ENCODE data around the gene IHH.

Gene IHH

GRCh38 chr2:219081096-219081495 lies 20.4 kb upstream of the IHH start:
- Histone ChIP-seq H4K8ac (ENCODE audit: low read depth, low read length) (no peak overlapping the region), H3K36me3 (ENCODE audit: control insufficient read depth, insufficient read depth, low read length) (no peaks in the 10 kb centered on the region), H2BK5ac (ENCODE audit: low read length) (no peak overlapping the region), H3K56ac (ENCODE audit: low read length) (no peak overlapping the region), H3K79me2 (ENCODE audit: control insufficient read depth, insufficient read depth, low read length) (no peaks in the 10 kb centered on the region), H3K18ac (ENCODE audit: low read length) (no peak overlapping the region), H3K27ac (ENCODE audit: low read depth, low read length) (no peak overlapping the region), H3K4ac (ENCODE audit: low read depth, low read length) (no peak overlapping the region), H3K4me3 (ENCODE audit: low read length) (no peak overlapping the region), H3K23ac (ENCODE audit: low read length) (no peak overlapping the region), H4K5ac (ENCODE audit: low read length) (no peak overlapping the region), H2BK15ac (replicated peaks; ENCODE audit: low read depth) (no peak overlapping the region), H3K27me3 (ENCODE audit: insufficient read depth, low read length, poor library complexity) (no peaks in the 10 kb centered on the region), H3K79me1 (ENCODE audit: low read length) (no peaks in the 10 kb centered on the region), H3K9ac (ENCODE audit: low read length) (no peak overlapping the region), H2AK5ac (ENCODE audit: low read length) (no peak overlapping the region), H3K4me2 (ENCODE audit: low read length) (no peak overlapping the region), H3K4me1 (ENCODE audit: control insufficient read depth, low read depth, low read length) (peaks cover 2% of the 10 kb centered on the region), H2BK120ac (ENCODE audit: low read depth, low read length) (no peak overlapping the region)
- no CpG with 5 or more reads among the region's 7 CpGs for WGBS (ENCODE audit: extremely low coverage, insufficient coverage, low lambda C conversion rate)
- DNase-seq: peak; percentile 29

GRCh38 chr2:219079417-219079816 lies 18.7 kb upstream of the IHH start:
- Histone ChIP-seq H3K27me3 (ENCODE audit: insufficient read depth, low read length, poor library complexity) (no peaks in the 10 kb centered on the region), H3K36me3 (ENCODE audit: control insufficient read depth, insufficient read depth, low read length) (no peaks in the 10 kb centered on the region), H3K23ac (ENCODE audit: low read length) (no peak overlapping the region), H3K4me2 (ENCODE audit: low read length) (no peak overlapping the region), H2BK120ac (ENCODE audit: low read depth, low read length) (no peak overlapping the region), H3K9ac (ENCODE audit: low read length) (no peak overlapping the region), H3K27ac (ENCODE audit: low read depth, low read length) (no peak overlapping the region), H3K4me1 (ENCODE audit: control insufficient read depth, low read depth, low read length) (peaks cover 2% of the 10 kb centered on the region), H3K79me1 (ENCODE audit: low read length) (no peaks in the 10 kb centered on the region), H3K79me2 (ENCODE audit: control insufficient read depth, insufficient read depth, low read length) (no peaks in the 10 kb centered on the region), H4K8ac (ENCODE audit: low read depth, low read length) (no peak overlapping the region), H2BK15ac (replicated peaks; ENCODE audit: low read depth) (no peak overlapping the region), H3K56ac (ENCODE audit: low read length) (no peak overlapping the region), H3K4me3 (ENCODE audit: low read length) (no peak overlapping the region), H2BK5ac (ENCODE audit: low read length) (no peak overlapping the region), H3K4ac (ENCODE audit: low read depth, low read length) (no peak overlapping the region), H3K18ac (ENCODE audit: low read length) (no peak overlapping the region), H2AK5ac (ENCODE audit: low read length) (no peak overlapping the region), H4K5ac (ENCODE audit: low read length) (no peak overlapping the region)
- WGBS (ENCODE audit: extremely low coverage, insufficient coverage, low lambda C conversion rate): no CpG with 5 or more reads among the region's 2 CpGs
- no peak for DNase-seq

- H3K4me1 ChIP-seq (ENCODE audit: control insufficient read depth, low read depth, low read length): peaks cover 3% of the 10 kb centered on the region
- no peak overlapping the region for H3K18ac ChIP-seq (ENCODE audit: low read length)
- no peak overlapping the region for H2BK5ac ChIP-seq (ENCODE audit: low read length)
- no peak overlapping the region for H2BK15ac ChIP-seq (replicated peaks; ENCODE audit: low read depth)
- H3K27me3 ChIP-seq (ENCODE audit: insufficient read depth, low read length, poor library complexity): no peaks in the 10 kb centered on the region
- H3K79me1 ChIP-seq (ENCODE audit: low read length): no peaks in the 10 kb centered on the region
- no CpG with 5 or more reads among the region's 4 CpGs for WGBS (ENCODE audit: extremely low coverage, insufficient coverage, low lambda C conversion rate)
- no peak for DNase-seq
- no peak overlapping the region for H3K56ac ChIP-seq (ENCODE audit: low read length)
- no peak overlapping the region for H2BK120ac ChIP-seq (ENCODE audit: low read depth, low read length)
- no peak overlapping the region for H3K4me2 ChIP-seq (ENCODE audit: low read length)
- H4K8ac ChIP-seq (ENCODE audit: low read depth, low read length): no peak overlapping the region
- no peaks in the 10 kb centered on the region for H3K36me3 ChIP-seq (ENCODE audit: control insufficient read depth, insufficient read depth, low read length)
- H3K23ac ChIP-seq (ENCODE audit: low read length): no peak overlapping the region
- no peak overlapping the region for H4K5ac ChIP-seq (ENCODE audit: low read length)
- no peak overlapping the region for H3K4me3 ChIP-seq (ENCODE audit: low read length)
- no peak overlapping the region for H3K27ac ChIP-seq (ENCODE audit: low read depth, low read length)
- no peak overlapping the region for H3K4ac ChIP-seq (ENCODE audit: low read depth, low read length)
- no peak overlapping the region for H2AK5ac ChIP-seq (ENCODE audit: low read length)
- H3K9ac ChIP-seq (ENCODE audit: low read length): no peak overlapping the region
- H3K79me2 ChIP-seq (ENCODE audit: control insufficient read depth, insufficient read depth, low read length): no peaks in the 10 kb centered on the region
These were observed 18.2 kb upstream of the IHH start for GRCh38 chr2:219078951-219079350.

- H3K56ac ChIP-seq (ENCODE audit: low read length): no peak overlapping the region
- no peak overlapping the region for H4K8ac ChIP-seq (ENCODE audit: low read depth, low read length)
- H2BK120ac ChIP-seq (ENCODE audit: low read depth, low read length): no peak overlapping the region
- no peak overlapping the region for H3K4ac ChIP-seq (ENCODE audit: low read depth, low read length)
- H3K23ac ChIP-seq (ENCODE audit: low read length): no peak overlapping the region
- H3K18ac ChIP-seq (ENCODE audit: low read length): no peak overlapping the region
- no peak overlapping the region for H3K9ac ChIP-seq (ENCODE audit: low read length)
- H3K4me1 ChIP-seq (ENCODE audit: control insufficient read depth, low read depth, low read length): peaks cover 4% of the 10 kb centered on the region
- H3K4me3 ChIP-seq (ENCODE audit: low read length): no peak overlapping the region
- no peak overlapping the region for H2AK5ac ChIP-seq (ENCODE audit: low read length)
- no peak overlapping the region for H2BK15ac ChIP-seq (replicated peaks; ENCODE audit: low read depth)
- no peak for DNase-seq
- no peaks in the 10 kb centered on the region for H3K79me1 ChIP-seq (ENCODE audit: low read length)
- no peaks in the 10 kb centered on the region for H3K36me3 ChIP-seq (ENCODE audit: control insufficient read depth, insufficient read depth, low read length)
- no CpG with 5 or more reads among the region's 3 CpGs for WGBS (ENCODE audit: extremely low coverage, insufficient coverage, low lambda C conversion rate)
- no peak overlapping the region for H3K27ac ChIP-seq (ENCODE audit: low read depth, low read length)
- H3K4me2 ChIP-seq (ENCODE audit: low read length): no peak overlapping the region
- no peaks in the 10 kb centered on the region for H3K79me2 ChIP-seq (ENCODE audit: control insufficient read depth, insufficient read depth, low read length)
- H2BK5ac ChIP-seq (ENCODE audit: low read length): no peak overlapping the region
- no peaks in the 10 kb centered on the region for H3K27me3 ChIP-seq (ENCODE audit: insufficient read depth, low read length, poor library complexity)
- no peak overlapping the region for H4K5ac ChIP-seq (ENCODE audit: low read length)
These were observed 17.4 kb upstream of the IHH start for GRCh38 chr2:219078126-219078525.

GRCh38 chr2:219076253-219076652 lies 15.5 kb upstream of the IHH start:
- H3K23ac ChIP-seq (ENCODE audit: low read length): no peak overlapping the region
- H4K8ac ChIP-seq (ENCODE audit: low read depth, low read length): no peak overlapping the region
- H4K5ac ChIP-seq (ENCODE audit: low read length): no peak overlapping the region
- H3K4ac ChIP-seq (ENCODE audit: low read depth, low read length): no peak overlapping the region
- H3K27me3 ChIP-seq (ENCODE audit: insufficient read depth, low read length, poor library complexity): no peaks in the 10 kb centered on the region
- no peak overlapping the region for H3K56ac ChIP-seq (ENCODE audit: low read length)
- WGBS (ENCODE audit: extremely low coverage, insufficient coverage, low lambda C conversion rate): no CpG with 5 or more reads among the region's 3 CpGs
- H3K4me3 ChIP-seq (ENCODE audit: low read length): no peak overlapping the region
- no peak overlapping the region for H2BK15ac ChIP-seq (replicated peaks; ENCODE audit: low read depth)
- H3K27ac ChIP-seq (ENCODE audit: low read depth, low read length): no peak overlapping the region
- H3K79me1 ChIP-seq (ENCODE audit: low read length): no peaks in the 10 kb centered on the region
- no peak overlapping the region for H2AK5ac ChIP-seq (ENCODE audit: low read length)
- H3K9ac ChIP-seq (ENCODE audit: low read length): no peak overlapping the region
- no peak overlapping the region for H3K18ac ChIP-seq (ENCODE audit: low read length)
- no peak for DNase-seq
- H3K4me2 ChIP-seq (ENCODE audit: low read length): no peak overlapping the region
- H2BK5ac ChIP-seq (ENCODE audit: low read length): no peak overlapping the region
- no peaks in the 10 kb centered on the region for H3K36me3 ChIP-seq (ENCODE audit: control insufficient read depth, insufficient read depth, low read length)
- no peaks in the 10 kb centered on the region for H3K79me2 ChIP-seq (ENCODE audit: control insufficient read depth, insufficient read depth, low read length)
- H3K4me1 ChIP-seq (ENCODE audit: control insufficient read depth, low read depth, low read length): peaks cover 4% of the 10 kb centered on the region
- H2BK120ac ChIP-seq (ENCODE audit: low read depth, low read length): no peak overlapping the region

GRCh38 chr2:219073413-219074129 lies 12.8 kb upstream of the IHH start:
- Histone ChIP-seq H3K4me2 (ENCODE audit: low read length) (no peak overlapping the region), H3K4ac (ENCODE audit: low read depth, low read length) (peak overlapping the region; percentile 48), H3K79me2 (ENCODE audit: control insufficient read depth, insufficient read depth, low read length) (no peaks in the 10 kb centered on the region), H3K36me3 (ENCODE audit: control insufficient read depth, insufficient read depth, low read length) (no peaks in the 10 kb centered on the region), H2BK120ac (ENCODE audit: low read depth, low read length) (no peak overlapping the region), H3K4me1 (ENCODE audit: control insufficient read depth, low read depth, low read length) (peaks cover 2% of the 10 kb centered on the region), H3K9ac (ENCODE audit: low read length) (no peak overlapping the region), H3K79me1 (ENCODE audit: low read length) (no peaks in the 10 kb centered on the region), H2BK15ac (replicated peaks; ENCODE audit: low read depth) (no peak overlapping the region), H3K4me3 (ENCODE audit: low read length) (no peak overlapping the region), H3K56ac (ENCODE audit: low read length) (peak overlapping the region; percentile 60), H2BK5ac (ENCODE audit: low read length) (no peak overlapping the region), H3K23ac (ENCODE audit: low read length) (no peak overlapping the region), H3K27ac (ENCODE audit: low read depth, low read length) (no peak overlapping the region), H2AK5ac (ENCODE audit: low read length) (no peak overlapping the region), H3K18ac (ENCODE audit: low read length) (peak overlapping the region; percentile 34), H3K27me3 (ENCODE audit: insufficient read depth, low read length, poor library complexity) (no peaks in the 10 kb centered on the region), H4K5ac (ENCODE audit: low read length) (no peak overlapping the region), H4K8ac (ENCODE audit: low read depth, low read length) (no peak overlapping the region)
- no CpG with 5 or more reads among the region's 14 CpGs for WGBS (ENCODE audit: extremely low coverage, insufficient coverage, low lambda C conversion rate)
- peak; percentile 90 for DNase-seq

Measured in mesendoderm (in vitro differentiated cells).